Naive thymus-derived CD4-positive, alpha-beta T cell (primary cell): Measurements from ENCODE around the gene SIMC1. TPM values are rescaled to one million over a fixed set of nuclear protein-coding genes. Genes with fewer than 3 reads are reported as not detected.

Source experiments
- ATAC-seq: fragments of 150-1000 bp; cut with Tn5 transposase; 2 replicates; pipeline ENCODE4 v1.10.0; 2021; ENCODE audit warnings: mild to moderate bottlenecking, moderate library complexity
- CTCF ChIA-PET: fragments of 350-600 bp; sonication (Branson Sonifier 250); formaldehyde crosslinking; loops from one replicate; lab custom pipeline; 2021; ENCODE audit warnings: antibody characterized with exemption; lab: Charles Lee
- POLR2A ChIA-PET: fragments of 350-600 bp; sonication (Branson Sonifier 250); formaldehyde crosslinking; loops from one replicate; lab custom pipeline; 2021; ENCODE audit warnings: antibody characterized with exemption, inconsistent platforms; lab: Charles Lee
- DNase-seq, 9 donors: peaks; one replicate each; pipeline versions ENCODE4 v3.0.0 to v3.0.0-alpha.2; 2020 to 2022; ENCODE audit warnings: mixed read lengths in 1 of 9
- H3K27ac ChIP-seq: one replicate; pipeline ENCODE4 v1.7.0; 2013; ENCODE audit warnings: mild to moderate bottlenecking, low read depth, low read length, moderate library complexity
- H3K27me3 ChIP-seq, 2 donors: one replicate each; pipeline ENCODE4 v1.7.0; 2013; ENCODE audit warnings: low read length in 2 of 2, mild to moderate bottlenecking in 2 of 2, moderate library complexity in 2 of 2; ENCODE audit not compliant: control insufficient read depth in 2 of 2, insufficient read depth in 2 of 2
- H3K36me3 ChIP-seq, 3 experiments: 1 replicate in 2 of 3; 2 replicates in 1 of 3; pipeline ENCODE4 v1.7.0; 2013; ENCODE audit warnings: low read length in 3 of 3, mild to moderate bottlenecking in 3 of 3, moderate library complexity in 1 of 3; ENCODE audit not compliant: insufficient read depth in 3 of 3, control insufficient read depth in 2 of 3
- H3K4me1 ChIP-seq, 2 donors: one replicate each; pipeline ENCODE4 v1.7.0; 2013; ENCODE audit warnings: low read length in 2 of 2, mild to moderate bottlenecking in 2 of 2, moderate library complexity in 1 of 2; ENCODE audit not compliant: control insufficient read depth in 2 of 2, insufficient read depth in 2 of 2
- H3K4me3 ChIP-seq: 2 replicates; pipeline ENCODE4 v1.7.0; 2013; ENCODE audit warnings: mild to moderate bottlenecking, low read length
- H3K9me3 ChIP-seq, 3 experiments: 1 replicate in 2 of 3; 2 replicates in 1 of 3; pipeline ENCODE4 v1.7.0; 2013; ENCODE audit warnings: low read length in 3 of 3; ENCODE audit not compliant: control insufficient read depth in 2 of 3
- H3K27ac Mint-ChIP-seq, 9 donors: one replicate each; pipeline ENCODE4 v1.8.0; 2020 to 2022; ENCODE audit warnings: mixed read lengths in 9 of 9, mild to moderate bottlenecking in 8 of 9, moderate library complexity in 5 of 9, inconsistent platforms in 2 of 9
- H3K27me3 Mint-ChIP-seq, 5 donors: one replicate each; pipeline ENCODE4 v1.8.0; 2021 to 2022; ENCODE audit warnings: mixed read lengths in 5 of 5, mild to moderate bottlenecking in 1 of 5
- H3K36me3 Mint-ChIP-seq, 5 donors: one replicate each; pipeline ENCODE4 v1.8.0; 2020 to 2022; ENCODE audit warnings: mixed read lengths in 5 of 5, mild to moderate bottlenecking in 3 of 5, inconsistent platforms in 1 of 5
- H3K4me1 Mint-ChIP-seq, 7 donors: one replicate each; pipeline ENCODE4 v1.8.0; 2020 to 2022; ENCODE audit warnings: mixed read lengths in 7 of 7, mild to moderate bottlenecking in 3 of 7, inconsistent platforms in 1 of 7
- H3K4me3 Mint-ChIP-seq, 10 donors: one replicate each; pipeline ENCODE4 v1.8.0; 2020 to 2022; ENCODE audit warnings: mild to moderate bottlenecking in 10 of 10, mixed read lengths in 10 of 10, moderate library complexity in 6 of 10, inconsistent platforms in 2 of 10
- H3K9me3 Mint-ChIP-seq, 11 donors: one replicate each; pipeline ENCODE4 v1.8.0; 2020 to 2022; ENCODE audit warnings: mixed read lengths in 11 of 11, mild to moderate bottlenecking in 4 of 11, inconsistent platforms in 1 of 11, moderate library complexity in 1 of 11
- intact Hi-C, 2 donors: fragments of 100-400 bp; cut with micrococcal nuclease; formaldehyde crosslinking; loops; one replicate each; pipeline ENCODE4 v1.15.1; 2023
- polyA plus RNA-seq, 2 donors: library from polyadenylated mRNA; unstranded; fragments of 300-500 nt; fragmentation: Illumina TruSeq; gene quantifications; one replicate each; pipeline ENCODE4 v1.2.3, GENCODE V29; 2021
- total RNA-seq, 6 experiments: library from RNA in 5 of 6; stranded (reverse) in 5 of 6; gene quantifications; 1 replicate in 5 of 6; 2 replicates in 1 of 6; pipeline ENCODE4 v1.2.3 and lab custom pipeline; 2021 to 2026

SIMC1 gene
- total and polyA plus RNA-seq, 7 experiments from 2014 or later, result 7.9 to 32.1 (median 22.5) TPM

GRCh38 chr5:176366232-176366894 is 128.1 kb downstream of the SIMC1 start:
- H3K36me3 Mint-ChIP-seq, result peaks cover 0 to 14% (median 7%) of the 10 kb centered on the region in 5 donors
- H3K27me3 Mint-ChIP-seq, result no peaks in the 10 kb centered on the region
- ATAC-seq (no peak), DNase-seq (no peak)
- ChIA-PET POLR2A (no interaction called here), CTCF (interaction anchor here (1.0 kb wide), 1 partner anchor 131 kb away, joined by 3 read pairs; no protein-coding TSS in a partner anchor)
- peaks cover 13 to 18% of the 10 kb centered on the region in 2 donors for H3K4me1 ChIP-seq
- H3K27ac Mint-ChIP-seq, result peak overlapping the region in 6 of 9 donors; percentile 4 to 72 (median 54)
- H3K4me3 ChIP-seq, result peak overlapping the region; percentile 79
- intact Hi-C loops, result loop anchor here (10.0 kb wide), 3 partner anchors 572 to 1838 kb away; partner anchors contain the start of genes HNRNPAB (in 1 of the 2) and HRH2 (in 1 of the 2)
- peaks cover 0 to 6% (median 0%) of the 10 kb centered on the region in 3 experiments for H3K36me3 ChIP-seq
- peaks cover 6 to 35% (median 26%) of the 10 kb centered on the region in 7 donors for H3K4me1 Mint-ChIP-seq
- no peaks in the 10 kb centered on the region for H3K9me3 ChIP-seq
- H3K9me3 Mint-ChIP-seq, result peaks cover 0 to 2% (median 0%) of the 10 kb centered on the region in 11 donors
- H3K27ac ChIP-seq, result peak overlapping the region; percentile 71
- H3K27me3 ChIP-seq, result no peaks in the 10 kb centered on the region
- peak overlapping the region; percentile 64 to 85 (median 80) for H3K4me3 Mint-ChIP-seq

GRCh38 chr5:176368726-176369125 is 130.5 kb downstream of the SIMC1 start:
- peaks cover 0 to 2% (median 0%) of the 10 kb centered on the region in 11 donors for H3K9me3 Mint-ChIP-seq
- no peaks in the 10 kb centered on the region for H3K9me3 ChIP-seq
- peaks cover 6 to 12% of the 10 kb centered on the region in 2 donors for H3K4me1 ChIP-seq
- peaks cover 6 to 18% (median 12%) of the 10 kb centered on the region in 7 donors for H3K4me1 Mint-ChIP-seq
- no peak overlapping the region for H3K27ac ChIP-seq
- no peak overlapping the region for H3K4me3 ChIP-seq
- H3K4me3 Mint-ChIP-seq, result no peak overlapping the region
- H3K36me3 ChIP-seq, result peaks cover 0 to 6% (median 0%) of the 10 kb centered on the region in 3 experiments
- ATAC-seq, result no peak
- H3K27me3 Mint-ChIP-seq, result no peaks in the 10 kb centered on the region
- intact Hi-C loops, result loop anchor here (10.0 kb wide), 3 partner anchors 574 to 1836 kb away; partner anchors contain the start of genes HNRNPAB (in 1 of the 2) and HRH2 (in 1 of the 2)
- no peak for DNase-seq
- H3K27me3 ChIP-seq, result no peaks in the 10 kb centered on the region
- H3K36me3 Mint-ChIP-seq, result peaks cover 0 to 15% (median 7%) of the 10 kb centered on the region in 5 donors
- CTCF ChIA-PET, result interaction anchor here (0.6 to 0.7 kb wide), 2 partner anchors 134 to 591 kb away, joined by 3 read pairs; no protein-coding TSS in a partner anchor
- no peak overlapping the region for H3K27ac Mint-ChIP-seq
- POLR2A ChIA-PET, result interaction anchor here (1.0 kb wide), 1 partner anchor 20 kb away, joined by 4 read pairs; the partner anchor contains the start of genes HIGD2A and NOP16

- POLR2A ChIA-PET, result interaction anchor here (0.7 to 1.1 kb wide), 2 partner anchors 9 to 17 kb away, joined by 3 read pairs; no protein-coding TSS in a partner anchor
- Histone ChIP-seq H3K36me3 (peaks cover 0 to 9% (median 0%) of the 10 kb centered on the region in 3 experiments), H3K27me3 (no peaks in the 10 kb centered on the region), H3K4me1 (peaks cover 0 to 6% of the 10 kb centered on the region in 2 donors), H3K9me3 (no peaks in the 10 kb centered on the region), H3K4me3 (no peak overlapping the region), H3K27ac (no peak overlapping the region)
- H3K27ac Mint-ChIP-seq, result no peak overlapping the region
- ATAC-seq, result no peak
- H3K4me3 Mint-ChIP-seq, result no peak overlapping the region
- intact Hi-C loops, result loop anchor here (10.0 kb wide), 3 partner anchors 575 to 1835 kb away; partner anchors contain the start of genes HNRNPAB (in 1 of the 2) and HRH2 (in 1 of the 2)
- H3K4me1 Mint-ChIP-seq, result peaks cover 5 to 15% (median 8%) of the 10 kb centered on the region in 7 donors
- CTCF ChIA-PET, result no interaction called here
- H3K36me3 Mint-ChIP-seq, result peaks cover 0 to 16% (median 7%) of the 10 kb centered on the region in 5 donors
- DNase-seq, result no peak
- H3K9me3 Mint-ChIP-seq, result peaks cover 0 to 2% (median 0%) of the 10 kb centered on the region in 11 donors
- H3K27me3 Mint-ChIP-seq, result no peaks in the 10 kb centered on the region
Observed at GRCh38 chr5:176369934-176370711, 131.9 kb downstream of the SIMC1 start.

- POLR2A ChIA-PET, result interaction anchor here (0.7 to 1.4 kb wide), 2 partner anchors 10 to 547 kb away, joined by 3 to 6 read pairs; partner anchors contain the start of gene KIAA1191
- CTCF ChIA-PET, result no interaction called here
- peaks cover 0 to 16% (median 7%) of the 10 kb centered on the region in 5 donors for H3K36me3 Mint-ChIP-seq
- H3K27ac Mint-ChIP-seq, result peak overlapping the region in 2 of 9 donors; percentile 56 to 70
- no peaks in the 10 kb centered on the region for H3K27me3 ChIP-seq
- no peaks in the 10 kb centered on the region for H3K27me3 Mint-ChIP-seq
- DNase-seq (no peak), ATAC-seq (peak; percentile 66)
- intact Hi-C loops, result no loop called here
- no peak overlapping the region for H3K4me3 Mint-ChIP-seq
- peaks cover 0 to 9% (median 0%) of the 10 kb centered on the region in 3 experiments for H3K36me3 ChIP-seq
- peaks cover 0 to 11% (median 7%) of the 10 kb centered on the region in 7 donors for H3K4me1 Mint-ChIP-seq
- no peaks in the 10 kb centered on the region for H3K9me3 ChIP-seq
- H3K4me3 ChIP-seq, result no peak overlapping the region
- peaks cover 0 to 2% (median 0%) of the 10 kb centered on the region in 11 donors for H3K9me3 Mint-ChIP-seq
- no peak overlapping the region for H3K27ac ChIP-seq
- H3K4me1 ChIP-seq, result no peaks in the 10 kb centered on the region
Observed at GRCh38 chr5:176371621-176372539, 133.7 kb downstream of the SIMC1 start.

- DNase-seq (no peak), ATAC-seq (peak; percentile 52)
- Histone ChIP-seq H3K36me3 (peaks cover 0 to 9% (median 0%) of the 10 kb centered on the region in 3 experiments), H3K4me3 (no peak overlapping the region), H3K27ac (no peak overlapping the region), H3K27me3 (no peaks in the 10 kb centered on the region), H3K4me1 (no peaks in the 10 kb centered on the region), H3K9me3 (no peaks in the 10 kb centered on the region)
- Mint-ChIP-seq H3K9me3 (no peaks in the 10 kb centered on the region), H3K4me1 (peaks cover 0 to 3% (median 0%) of the 10 kb centered on the region in 7 donors), H3K27ac (peak overlapping the region in 2 of 9 donors; percentile 25 to 57), H3K27me3 (no peaks in the 10 kb centered on the region), H3K36me3 (peaks cover 0 to 7% (median 0%) of the 10 kb centered on the region in 5 donors), H3K4me3 (no peak overlapping the region)
- intact Hi-C loops, result no loop called here
- POLR2A ChIA-PET, result no interaction called here
- CTCF ChIA-PET, result no interaction called here
Observed at GRCh38 chr5:176373100-176373818, 135.0 kb downstream of the SIMC1 start.
